ENCODE data around the gene LMO1. TPM values are rescaled to one million over a fixed set of nuclear protein-coding genes. Genes with fewer than 3 reads are reported as not detected.
A peak's percentile ranks its signal among the peaks of the same experiment; 100 is the strongest.

Gene LMO1
- polyA plus RNA-seq, 3 donors = not detected

GRCh38 chr11:8206251-8207079 lies 57.2 kb downstream of the LMO1 start:
- Mint-ChIP-seq H3K4me3 (peak overlapping the region; percentile 71 to 88), H3K27ac (peak overlapping the region; percentile 88 to 96 (median 94)), H3K4me1 (peaks cover 72% of the 10 kb centered on the region), H3K9me3 (peaks cover 0 to 3% (median 0%) of the 10 kb centered on the region in 7 donors), H3K27me3 (ENCODE audit: low read depth in 3 of 3) (peaks cover 0 to 6% (median 5%) of the 10 kb centered on the region in 3 donors), H3K36me3 (peaks cover 6 to 9% of the 10 kb centered on the region in 2 donors)
- H3K4me3 ChIP-seq (replicated peaks in 1 of 3; ENCODE audit: low read depth in 2 of 3, low read length in 3 of 3) = peak overlapping the region in 2 of 3 experiments; percentile 7 to 62
- 5% methylated on average over 20 of the region's 31 CpGs for WGBS (ENCODE audit: insufficient coverage)
- H3K27ac ChIP-seq (ENCODE audit: low read depth in 1 of 2, low read length in 2 of 2) = peak overlapping the region; percentile 86 to 92
- no peaks in the 10 kb centered on the region for H3K27me3 ChIP-seq (ENCODE audit: control insufficient read depth in 2 of 2, insufficient read depth in 2 of 2, low read length in 2 of 2)
- intact Hi-C loops (cut with micrococcal nuclease) = no loop called here
- H3K4me2 ChIP-seq (replicated peaks; ENCODE audit: extremely low read depth, low read length, poor library complexity, severe bottlenecking) = peak overlapping the region; percentile 63
- TF ChIP-seq CTCF (IDR thresholded peaks at IDR 0.05) = no peak
- H3K36me3 ChIP-seq (replicated peaks in 1 of 2; ENCODE audit: control insufficient read depth in 1 of 2, insufficient read depth in 2 of 2, low read length in 2 of 2) = no peaks in the 10 kb centered on the region
- DNase-seq = peak; percentile 62 to 76 (median 66)
- peak overlapping the region; percentile 83 for H2AFZ ChIP-seq (ENCODE audit: insufficient read depth, low read depth, low read length, poor library complexity, severe bottlenecking)
- H3K79me2 ChIP-seq (ENCODE audit: insufficient read depth, low read length) = no peaks in the 10 kb centered on the region
- no peaks in the 10 kb centered on the region for H3K9me3 ChIP-seq (replicated peaks in 1 of 2; ENCODE audit: control insufficient read depth in 1 of 2, insufficient read depth in 1 of 2, low read length in 2 of 2)
- peaks cover 72% of the 10 kb centered on the region in 2 donors for H3K4me1 ChIP-seq (ENCODE audit: control insufficient read depth in 1 of 2, insufficient read depth in 2 of 2, low read length in 2 of 2)
- H4K20me1 ChIP-seq (ENCODE audit: insufficient read depth, low read length) = no peaks in the 10 kb centered on the region
- peak overlapping the region; percentile 58 for H3K9ac ChIP-seq (ENCODE audit: insufficient read depth, low read length, poor library complexity, severe bottlenecking)

DNA sequence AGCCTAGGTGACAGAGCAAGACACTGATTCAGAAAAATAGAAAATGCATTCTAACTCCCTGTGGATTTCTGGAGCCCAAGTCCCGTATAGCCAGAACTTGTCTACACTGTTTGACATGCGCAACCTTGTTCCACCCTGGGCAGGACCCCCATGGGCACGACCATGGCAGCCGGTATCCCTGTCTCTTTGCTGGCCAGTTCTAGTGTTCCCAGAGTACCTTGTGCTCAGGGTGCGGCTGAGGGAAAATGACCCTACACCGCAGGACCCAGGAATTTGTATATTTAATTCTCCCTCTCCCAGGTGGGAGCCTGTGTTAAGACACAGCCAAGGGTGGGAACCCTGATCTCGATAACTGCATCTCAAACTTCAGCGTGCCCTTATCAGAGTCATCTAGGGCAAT lies 58.1 kb downstream of the LMO1 start:
- peaks cover 0 to 5% (median 2%) of the 10 kb centered on the region in 3 donors for H3K27me3 Mint-ChIP-seq (ENCODE audit: low read depth in 3 of 3)
- Histone ChIP-seq H3K36me3 (replicated peaks in 1 of 2; ENCODE audit: control insufficient read depth in 1 of 2, insufficient read depth in 2 of 2, low read length in 2 of 2) (no peaks in the 10 kb centered on the region), H3K4me1 (ENCODE audit: control insufficient read depth in 1 of 2, insufficient read depth in 2 of 2, low read length in 2 of 2) (peaks cover 74 to 75% of the 10 kb centered on the region in 2 donors), H2AFZ (ENCODE audit: insufficient read depth, low read depth, low read length, poor library complexity, severe bottlenecking) (peak overlapping the region; percentile 83), H3K27ac (ENCODE audit: low read depth in 1 of 2, low read length in 2 of 2) (peak overlapping the region; percentile 86 to 92), H3K9ac (ENCODE audit: insufficient read depth, low read length, poor library complexity, severe bottlenecking) (no peak overlapping the region), H3K9me3 (replicated peaks in 1 of 2; ENCODE audit: control insufficient read depth in 1 of 2, insufficient read depth in 1 of 2, low read length in 2 of 2) (no peaks in the 10 kb centered on the region), H4K20me1 (ENCODE audit: insufficient read depth, low read length) (no peaks in the 10 kb centered on the region), H3K27me3 (ENCODE audit: control insufficient read depth in 2 of 2, insufficient read depth in 2 of 2, low read length in 2 of 2) (no peaks in the 10 kb centered on the region), H3K79me2 (ENCODE audit: insufficient read depth, low read length) (no peaks in the 10 kb centered on the region), H3K4me3 (replicated peaks in 1 of 3; ENCODE audit: low read depth in 2 of 3, low read length in 3 of 3) (peak overlapping the region in 1 of 3 experiments; percentile 62), H3K4me2 (replicated peaks; ENCODE audit: extremely low read depth, low read length, poor library complexity, severe bottlenecking) (peak overlapping the region; percentile 63)
- H3K4me3 Mint-ChIP-seq = peak overlapping the region in 1 of 2 donors; percentile 71
- H3K9me3 Mint-ChIP-seq = peaks cover 0 to 3% (median 0%) of the 10 kb centered on the region in 7 donors
- intact Hi-C loops (cut with micrococcal nuclease) = no loop called here
- TF ChIP-seq CTCF (IDR thresholded peaks at IDR 0.05) = no peak
- H3K4me1 Mint-ChIP-seq = peaks cover 74% of the 10 kb centered on the region
- peak overlapping the region; percentile 88 to 96 (median 94) for H3K27ac Mint-ChIP-seq
- no peak for DNase-seq
- 88% methylated on average over 3 of the region's 8 CpGs for WGBS (ENCODE audit: insufficient coverage)
- H3K36me3 Mint-ChIP-seq = peaks cover 6 to 9% of the 10 kb centered on the region in 2 donors

Data from CD14-positive monocyte (primary cell).